Urinary bladder (tissue), 4 donors: ENCODE measurements around the gene TFPI. TPM values are rescaled to one million over a fixed set of nuclear protein-coding genes. Genes with fewer than 3 reads are reported as not detected.
"Not testable (repeated sequence)": the region's sequence is repeated elsewhere in the genome, so short reads cannot be mapped to it uniquely, and the experiment has no call there.

Experiments
- DNase-seq: peaks from one replicate; pipeline ENCODE4 v3.0.0-alpha.2; 2015; ENCODE audit errors: extremely low spot score
- H3K27ac ChIP-seq: one replicate; pipeline ENCODE4 v1.5.1; 2013; ENCODE audit warnings: low read depth, mild to moderate bottlenecking, moderate library complexity
- H3K36me3 ChIP-seq: one replicate; pipeline ENCODE4 v1.6.1; 2013; ENCODE audit warnings: mild to moderate bottlenecking, moderate library complexity; ENCODE audit not compliant: insufficient read depth
- H3K4me1 ChIP-seq: one replicate; pipeline ENCODE4 v1.6.1; 2013; ENCODE audit warnings: mild to moderate bottlenecking, moderate library complexity; ENCODE audit not compliant: insufficient read depth
- H3K4me3 ChIP-seq: one replicate; pipeline ENCODE4 v1.5.1; 2013; ENCODE audit warnings: low read depth, low read length
- WGBS: extraction: QIAGEN DNeasy Blood & Tissue Kit; methylation state at CpG from one replicate; pipeline ENCODE4 v1.1.7; 2013; 5-methylcytosine and 5-hydroxymethylcytosine counted together
- polyA plus RNA-seq: library from polyadenylated mRNA; stranded (reverse); fragments of 200-250 nt; gene quantifications from one replicate; pipeline ENCODE4 v1.2.3, GENCODE V29; 2013
- total RNA-seq: library from RNA; depleted of rRNA; stranded (reverse); fragments of >200 nt; gene quantifications from one replicate; pipeline ENCODE4 v1.2.3, GENCODE V29; 2014
- donor health status: healthy with polysubstance abuse.
- donor health status: healthy.

Gene TFPI
- total and polyA plus RNA-seq, 2 donors = 63.3 to 177 TPM

GRCh38 chr2:187513460-187514234 lies 40.6 kb downstream of the TFPI start:
- DNase-seq, H3K27ac ChIP-seq, H3K36me3 ChIP-seq, H3K4me3 ChIP-seq, H3K4me1 ChIP-seq: not testable (repeated sequence)
- WGBS = 95% methylated on average over 5 of the region's 5 CpGs

- 86% methylated on average over 9 of the region's 9 CpGs for WGBS
- no peak for DNase-seq
- H3K27ac ChIP-seq = no peak overlapping the region
- H3K36me3 ChIP-seq = no peaks in the 10 kb centered on the region
- no peaks in the 10 kb centered on the region for H3K4me1 ChIP-seq
- H3K4me3 ChIP-seq = no peak overlapping the region
Measured at GRCh38 chr2:187511356-187512315, 42.6 kb downstream of the TFPI start.

- DNase-seq, H3K36me3 ChIP-seq, H3K27ac ChIP-seq, H3K4me1 ChIP-seq, H3K4me3 ChIP-seq: not testable (repeated sequence)
- 78% methylated on average over 18 of the region's 18 CpGs for WGBS
Measured at GRCh38 chr2:187510419-187511355, 43.5 kb downstream of the TFPI start.

DNA sequence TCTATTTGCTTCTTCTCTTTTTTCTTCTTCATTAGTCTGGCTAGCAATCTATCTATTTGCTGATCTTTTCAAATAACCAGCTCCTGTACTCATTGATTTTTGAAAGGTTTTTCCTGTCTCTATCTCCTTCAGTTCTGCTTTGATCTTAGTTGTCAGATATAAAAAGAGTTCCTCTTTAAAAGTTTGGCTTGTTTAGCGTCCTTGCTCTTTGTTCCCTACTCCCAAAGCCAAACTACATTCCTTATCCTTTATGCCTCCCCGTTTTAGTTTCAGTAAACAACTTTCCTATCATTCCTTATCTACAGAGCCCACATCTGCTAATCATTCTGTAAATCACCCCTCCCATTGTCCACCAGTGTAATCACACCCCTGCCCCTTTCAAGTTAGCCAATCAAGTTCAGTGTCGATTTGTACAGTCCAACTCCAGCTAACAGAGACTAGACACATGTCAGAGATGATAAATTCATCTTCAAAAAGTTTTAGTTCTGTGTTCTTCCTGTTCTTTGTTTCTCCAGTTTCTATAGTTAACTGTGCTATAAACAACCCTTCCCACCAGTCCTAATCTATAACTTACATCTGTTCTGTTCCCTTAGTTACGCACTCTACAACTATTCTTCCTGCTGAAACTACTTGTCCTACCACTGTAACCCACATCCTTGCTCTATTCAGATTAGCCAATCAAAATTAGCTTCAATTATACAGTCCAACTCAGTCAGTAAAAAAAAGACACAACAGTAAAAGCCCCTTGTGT lies 44.4 kb downstream of the TFPI start:
- H3K36me3 ChIP-seq = no peaks in the 10 kb centered on the region
- no peaks in the 10 kb centered on the region for H3K4me1 ChIP-seq
- DNase-seq = no peak
- no peak overlapping the region for H3K4me3 ChIP-seq
- WGBS = 40% methylated on average over 4 of the region's 4 CpGs
- H3K27ac ChIP-seq = no peak overlapping the region

DNA sequence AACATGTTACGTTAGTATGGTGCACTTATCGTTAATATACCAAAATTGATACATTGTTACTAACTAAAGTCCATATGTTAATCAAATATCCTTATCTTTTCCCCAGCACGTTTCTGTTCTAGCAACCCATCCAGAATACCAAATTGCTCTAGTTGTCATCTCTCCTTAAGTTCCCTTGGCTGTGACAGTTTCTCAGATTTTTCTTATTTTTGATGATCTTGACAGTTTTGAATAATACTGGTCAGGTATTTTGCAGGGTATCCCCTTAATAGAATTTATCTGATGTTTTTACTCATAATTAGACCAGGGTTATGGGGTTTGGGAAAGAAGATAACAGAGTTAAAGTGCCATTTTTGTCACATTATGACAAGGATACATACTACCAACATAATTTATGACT lies 47.8 kb downstream of the TFPI start:
- no peak for DNase-seq
- H3K27ac ChIP-seq = no peak overlapping the region
- H3K4me1 ChIP-seq = no peaks in the 10 kb centered on the region
- WGBS = 78% methylated on average over 3 of the region's 3 CpGs
- H3K4me3 ChIP-seq = no peak overlapping the region
- H3K36me3 ChIP-seq = no peaks in the 10 kb centered on the region

DNA sequence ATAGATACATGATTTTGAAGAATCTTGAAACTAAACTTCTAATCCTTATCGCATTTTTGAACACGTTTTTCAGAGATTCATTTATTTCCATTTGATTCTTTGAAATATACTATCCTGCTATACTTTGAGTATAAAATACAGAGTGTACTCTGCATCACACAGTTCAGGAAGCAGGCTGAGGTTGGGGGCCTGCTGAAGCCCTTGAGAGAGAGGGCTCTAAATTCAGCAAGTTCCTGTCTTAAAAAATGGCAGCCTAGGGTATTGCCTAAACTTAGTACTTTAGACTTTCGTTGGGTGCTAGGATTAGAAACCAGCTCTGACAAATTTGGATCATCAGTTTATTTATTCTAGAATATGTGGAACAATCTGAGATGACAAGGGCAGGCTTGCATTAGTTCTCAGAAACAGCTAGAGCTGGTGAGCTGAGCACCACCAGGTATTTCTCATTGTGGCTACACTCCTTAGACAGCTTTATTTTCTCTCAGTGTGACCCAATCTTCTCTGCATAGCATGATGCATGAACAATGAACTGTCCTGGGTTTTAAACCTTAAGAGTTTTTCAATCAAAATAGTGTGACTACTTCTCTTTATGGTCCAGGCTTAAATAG lies 49.1 kb downstream of the TFPI start:
- Histone ChIP-seq H3K27ac (no peak overlapping the region), H3K4me1 (no peaks in the 10 kb centered on the region), H3K36me3 (no peaks in the 10 kb centered on the region), H3K4me3 (no peak overlapping the region)
- WGBS = 58% methylated on average over 3 of the region's 3 CpGs
- DNase-seq = no peak

DNA sequence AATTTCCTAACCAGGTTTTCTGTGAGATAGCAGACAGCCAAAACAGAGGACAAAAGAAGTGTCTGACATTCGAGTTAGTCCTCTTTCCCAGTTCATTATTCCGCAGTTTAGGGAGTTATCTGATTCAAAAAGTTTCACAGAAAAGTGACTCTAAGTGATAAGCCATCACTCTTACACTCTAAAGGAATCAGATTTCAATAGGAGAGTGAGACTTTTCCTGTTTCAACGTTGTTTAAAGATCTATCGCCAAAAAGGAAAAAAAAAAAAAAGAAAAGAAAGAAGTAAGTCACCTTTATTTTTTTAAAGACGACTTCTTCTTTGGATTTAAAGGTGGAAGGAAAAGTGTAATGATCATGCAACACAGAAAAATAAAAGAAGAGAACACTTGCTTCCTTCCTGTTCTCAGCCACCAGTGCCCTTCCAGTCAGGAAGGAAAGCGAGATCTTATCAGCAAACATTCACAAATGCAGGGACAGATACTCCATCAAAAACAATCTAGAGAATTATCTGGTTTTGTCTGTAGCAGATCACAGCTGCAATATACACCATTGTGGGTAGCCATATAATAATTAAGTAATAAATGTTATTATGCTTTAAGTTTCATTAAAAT lies 49.8 kb downstream of the TFPI start:
- DNase-seq = no peak

GRCh38 chr2:187503700-187504099 lies 50.5 kb downstream of the TFPI start:
- no peak overlapping the region for H3K4me3 ChIP-seq
- 74% methylated on average over 2 of the region's 2 CpGs for WGBS
- no peaks in the 10 kb centered on the region for H3K36me3 ChIP-seq
- H3K27ac ChIP-seq = no peak overlapping the region
- no peak for DNase-seq
- no peaks in the 10 kb centered on the region for H3K4me1 ChIP-seq

More for the DNA sequence above, 49.8 kb downstream of the TFPI start:
- Histone ChIP-seq H3K4me3 (no peak overlapping the region), H3K36me3 (no peaks in the 10 kb centered on the region), H3K4me1 (no peaks in the 10 kb centered on the region), H3K27ac (no peak overlapping the region)
- 33% methylated on average over 6 of the region's 6 CpGs for WGBS

DNA sequence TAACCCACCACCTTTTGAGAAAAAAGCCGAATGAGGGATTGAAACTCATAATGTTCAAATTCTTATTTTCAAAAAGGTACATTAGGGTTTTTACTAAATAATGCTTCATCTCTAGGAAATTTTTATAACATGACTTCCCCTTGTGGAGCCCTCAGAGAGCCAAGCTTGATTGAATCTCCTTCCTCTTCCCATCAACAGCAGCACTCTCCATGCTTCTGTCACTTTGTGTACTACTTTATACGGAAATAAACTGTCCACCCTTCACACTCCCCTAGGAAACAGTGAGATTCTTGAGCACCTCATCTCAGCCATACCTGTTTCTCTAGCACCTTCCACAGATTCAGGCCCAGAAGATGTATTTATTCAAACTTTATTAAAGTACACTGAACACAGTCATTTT lies 51.8 kb downstream of the TFPI start:
- Histone ChIP-seq H3K4me1 (no peaks in the 10 kb centered on the region), H3K4me3 (no peak overlapping the region), H3K36me3 (no peaks in the 10 kb centered on the region), H3K27ac (no peak overlapping the region)
- 85% methylated on average over 2 of the region's 2 CpGs for WGBS
- no peak for DNase-seq

DNA sequence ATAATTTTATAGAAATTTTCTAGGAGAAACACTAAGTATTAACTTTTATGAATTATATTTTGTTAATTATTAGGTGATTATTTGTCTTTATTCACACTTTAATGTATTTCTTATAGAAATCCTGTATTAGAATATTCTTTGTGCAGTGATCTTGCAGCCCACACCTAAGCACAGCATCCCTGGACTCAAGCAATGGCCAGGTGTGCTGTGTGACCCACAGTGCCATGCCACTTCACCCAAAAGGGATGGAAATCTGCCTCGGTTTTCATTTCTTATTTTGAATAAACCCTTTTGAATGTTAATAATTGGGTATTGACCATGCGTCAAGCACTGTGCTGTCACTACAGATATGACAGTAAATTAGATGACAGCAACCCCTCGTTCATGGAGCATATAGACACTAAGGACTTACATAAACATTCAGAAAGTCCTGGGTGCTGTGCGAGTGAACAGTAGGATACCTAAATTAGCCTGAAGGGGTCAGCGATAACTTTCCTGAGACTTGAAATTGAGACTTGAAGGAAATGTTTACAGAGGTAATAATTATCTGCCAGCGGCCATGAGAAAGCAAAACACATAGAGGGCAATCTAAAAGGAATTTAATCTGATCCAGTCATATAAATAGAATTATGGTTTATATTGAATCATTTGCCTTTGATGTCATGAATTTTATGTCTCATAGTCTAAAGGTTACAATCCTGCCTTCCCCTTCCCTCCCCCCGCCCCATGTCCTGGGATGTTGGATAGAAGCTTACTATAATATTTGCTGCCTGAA lies 53.5 kb downstream of the TFPI start:
- Histone ChIP-seq H3K27ac (peak overlapping the region; percentile 32), H3K4me1 (no peaks in the 10 kb centered on the region), H3K36me3 (no peaks in the 10 kb centered on the region), H3K4me3 (no peak overlapping the region)
- 61% methylated on average over 7 of the region's 7 CpGs for WGBS
- DNase-seq = no peak

- Histone ChIP-seq H3K4me3 (no peak overlapping the region), H3K36me3 (no peaks in the 10 kb centered on the region), H3K27ac (no peak overlapping the region), H3K4me1 (no peaks in the 10 kb centered on the region)
- DNase-seq = peak; percentile 43
- 20% methylated on average over 2 of the region's 2 CpGs for WGBS
Measured at GRCh38 chr2:187499941-187500532, 54.2 kb downstream of the TFPI start.
